Measurements from ENCODE around the gene HOXD12.

DNA sequence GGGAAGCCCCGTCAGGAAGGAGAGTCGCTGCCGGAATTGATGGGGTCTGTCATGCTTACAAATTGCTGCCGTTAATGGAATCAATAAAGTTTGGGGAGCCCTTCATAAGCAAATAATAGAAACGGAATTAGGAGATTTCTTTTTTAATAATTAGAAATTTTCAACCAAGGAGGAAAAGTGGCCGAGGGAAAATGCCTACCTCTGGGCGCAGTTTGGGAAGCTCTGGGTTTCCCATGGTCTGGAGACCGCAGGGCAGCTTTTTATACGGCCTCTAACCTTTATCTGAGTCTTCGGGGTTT is 17.1 kb upstream of the HOXD12 start:
- TF ChIP-seq, protein P1, sequence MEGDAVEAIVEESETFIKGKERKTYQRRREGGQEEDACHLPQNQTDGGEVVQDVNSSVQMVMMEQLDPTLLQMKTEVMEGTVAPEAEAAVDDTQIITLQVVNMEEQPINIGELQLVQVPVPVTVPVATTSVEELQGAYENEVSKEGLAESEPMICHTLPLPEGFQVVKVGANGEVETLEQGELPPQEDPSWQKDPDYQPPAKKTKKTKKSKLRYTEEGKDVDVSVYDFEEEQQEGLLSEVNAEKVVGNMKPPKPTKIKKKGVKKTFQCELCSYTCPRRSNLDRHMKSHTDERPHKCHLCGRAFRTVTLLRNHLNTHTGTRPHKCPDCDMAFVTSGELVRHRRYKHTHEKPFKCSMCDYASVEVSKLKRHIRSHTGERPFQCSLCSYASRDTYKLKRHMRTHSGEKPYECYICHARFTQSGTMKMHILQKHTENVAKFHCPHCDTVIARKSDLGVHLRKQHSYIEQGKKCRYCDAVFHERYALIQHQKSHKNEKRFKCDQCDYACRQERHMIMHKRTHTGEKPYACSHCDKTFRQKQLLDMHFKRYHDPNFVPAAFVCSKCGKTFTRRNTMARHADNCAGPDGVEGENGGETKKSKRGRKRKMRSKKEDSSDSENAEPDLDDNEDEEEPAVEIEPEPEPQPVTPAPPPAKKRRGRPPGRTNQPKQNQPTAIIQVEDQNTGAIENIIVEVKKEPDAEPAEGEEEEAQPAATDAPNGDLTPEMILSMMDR (IDR thresholded peaks at IDR 0.05; ENCODE audit: low read depth, low read length, poor library complexity, severe bottlenecking): no peak
- no peak for TF ChIP-seq EZH2phosphoT487 (IDR thresholded peaks at IDR 0.05; ENCODE audit: borderline replicate concordance, low read length)

Data from DOHH2 (cell line).